IMR-90 (cell line): ENCODE measurements around the gene SUGP2. TPM values are rescaled to one million over a fixed set of nuclear protein-coding genes. Genes with fewer than 3 reads are reported as not detected.

Experiments
- ATAC-seq: fragments of 200-7000 bp; cut with Tn5 transposase; 2 replicates; pipeline ENCODE4 v1.9.1; 2020; ENCODE audit warnings: low read depth, mild to moderate bottlenecking, moderate library complexity
- BruUV-seq: library from RNA; stranded (reverse); fragments of 400-500 nt; replicated peaks from 2 replicates; lab custom pipeline; 2021; lab: Mats Ljungman, UMichigan
- CTCF ChIA-PET: fragments of 300-600 bp; formaldehyde crosslinking; extraction: SDS; loops from one replicate; lab custom pipeline; 2021; ENCODE audit warnings: antibody characterized with exemption; lab: Yijun Ruan, JAX
- POLR2A ChIA-PET: fragments of 300-600 bp; sonication (Branson Sonifier 250); formaldehyde crosslinking; loops from one replicate; lab custom pipeline; 2022; ENCODE audit warnings: antibody characterized with exemption; ENCODE audit not compliant: unreplicated experiment; lab: Charles Lee
- DNase-seq: peaks from one replicate; pipeline ENCODE4 v3.0.0; 2013
- H2AFZ ChIP-seq: replicated peaks from 2 replicates; pipeline ENCODE3; 2013; ENCODE audit warnings: low read length, mild to moderate bottlenecking; ENCODE audit not compliant: poor library complexity
- H2AK5ac ChIP-seq: 2 replicates; pipeline ENCODE4 v1.6.1; 2013; ENCODE audit warnings: low read depth, low read length, inconsistent platforms
- H2AK9ac ChIP-seq: replicated peaks from 2 replicates; pipeline ENCODE3; 2013; ENCODE audit warnings: mild to moderate bottlenecking, low read depth, low read length, moderate library complexity; ENCODE audit not compliant: poor library complexity
- H2BK120ac ChIP-seq: 2 replicates; pipeline ENCODE4 v1.6.1; 2013; ENCODE audit warnings: low read depth, low read length, inconsistent platforms
- H2BK15ac ChIP-seq: 3 replicates; pipeline ENCODE4 v1.6.1; 2013; ENCODE audit warnings: low read depth, low read length, inconsistent platforms
- H2BK20ac ChIP-seq: 2 replicates; pipeline ENCODE4 v1.6.1; 2013; ENCODE audit warnings: low read depth, mild to moderate bottlenecking, inconsistent platforms, low read length, moderate library complexity
- H2BK5ac ChIP-seq: 2 replicates; pipeline ENCODE4 v1.6.1; 2013; ENCODE audit warnings: mild to moderate bottlenecking, low read depth, low read length, inconsistent platforms; ENCODE audit not compliant: poor library complexity, severe bottlenecking
- H3K14ac ChIP-seq: replicated peaks from 2 replicates; pipeline ENCODE4 v1.6.1; 2013; ENCODE audit warnings: low read depth, low read length, inconsistent platforms
- H3K18ac ChIP-seq: 2 replicates; pipeline ENCODE4 v1.6.1; 2013; ENCODE audit warnings: low read depth, low read length, control low read depth
- H3K23ac ChIP-seq: 2 replicates; pipeline ENCODE4 v1.6.1; 2013; ENCODE audit warnings: low read depth, low read length, inconsistent platforms
- H3K27ac ChIP-seq: 2 replicates; pipeline ENCODE4 v1.5.1; 2013; ENCODE audit warnings: mild to moderate bottlenecking, control low read depth, low read length; ENCODE audit not compliant: insufficient read depth
- H3K27me3 ChIP-seq: 2 replicates; pipeline ENCODE4 v1.6.1; 2013; ENCODE audit warnings: low read length; ENCODE audit not compliant: control insufficient read depth, insufficient read depth
- H3K36me3 ChIP-seq: 2 replicates; pipeline ENCODE4 v1.6.1; 2013; ENCODE audit warnings: low read length, mixed read lengths; ENCODE audit not compliant: control insufficient read depth, insufficient read depth
- H3K4ac ChIP-seq: 2 replicates; pipeline ENCODE4 v1.6.1; 2013; ENCODE audit warnings: low read depth, low read length, inconsistent platforms
- H3K4me1 ChIP-seq: 2 replicates; pipeline ENCODE4 v1.6.1; 2013; ENCODE audit warnings: low read length, mixed read lengths; ENCODE audit not compliant: control insufficient read depth, insufficient read depth
- H3K4me2 ChIP-seq: 2 replicates; pipeline ENCODE4 v1.6.1; 2013; ENCODE audit warnings: low read depth, mild to moderate bottlenecking, control low read depth, low read length, moderate library complexity
- H3K4me3 ChIP-seq: 2 replicates; pipeline ENCODE4 v1.5.1; 2013; ENCODE audit warnings: low read depth, mild to moderate bottlenecking, control low read depth, low read length, moderate library complexity; ENCODE audit not compliant: insufficient read depth
- H3K56ac ChIP-seq: 2 replicates; pipeline ENCODE4 v1.6.1; 2013; ENCODE audit warnings: low read length, inconsistent platforms; ENCODE audit not compliant: insufficient read depth; ENCODE audit errors: extremely low read depth
- H3K79me1 ChIP-seq, 2 experiments: 2 replicates each; pipeline ENCODE4 v1.6.1; 2013; ENCODE audit warnings: low read length in 2 of 2, inconsistent platforms in 1 of 2, low read depth in 1 of 2
- H3K9ac ChIP-seq: 2 replicates; pipeline ENCODE4 v1.6.1; 2013; ENCODE audit warnings: low read depth, low read length, control low read depth
- H3K9me1 ChIP-seq: 2 replicates; pipeline ENCODE4 v1.6.1; 2013; ENCODE audit warnings: low read length, inconsistent platforms; ENCODE audit not compliant: insufficient read depth
- H3K9me3 ChIP-seq: 2 replicates; pipeline ENCODE4 v1.6.1; 2013; ENCODE audit warnings: low read length; ENCODE audit not compliant: control insufficient read depth, insufficient read depth
- H4K20me1 ChIP-seq: 2 replicates; pipeline ENCODE4 v1.6.1; 2013; ENCODE audit warnings: low read length, inconsistent platforms; ENCODE audit not compliant: insufficient read depth
- H4K5ac ChIP-seq: 2 replicates; pipeline ENCODE4 v1.6.1; 2013; ENCODE audit warnings: mild to moderate bottlenecking, low read depth, low read length, control low read depth
- H4K8ac ChIP-seq, 2 experiments: 2 replicates each; pipeline ENCODE4 v1.6.1; 2013; ENCODE audit warnings: low read depth in 2 of 2, low read length in 2 of 2, control low read depth in 1 of 2, inconsistent platforms in 1 of 2
- H4K91ac ChIP-seq: 2 replicates; pipeline ENCODE4 v1.6.1; 2013; ENCODE audit warnings: low read depth, low read length, inconsistent platforms; ENCODE audit not compliant: insufficient read depth
- CHD1 ChIP-seq: IDR thresholded peaks from 2 replicates; pipeline ENCODE4 v1.6.1; 2012; ENCODE audit warnings: low read depth, low read length, improper control_type of control experiment
- CTCF ChIP-seq: conservative IDR thresholded peaks from 2 replicates; pipeline ENCODE4 v1.5.1; 2012; ENCODE audit warnings: mild to moderate bottlenecking, low read depth, low read length, improper control_type of control experiment
- ELK1 ChIP-seq: fragments of 150-350 bp; IDR thresholded peaks from 2 replicates; pipeline ENCODE4 v1.6.1; 2016; ENCODE audit warnings: low read depth, mild to moderate bottlenecking, low read length, moderate library complexity, borderline replicate concordance
- FOS ChIP-seq: fragments of 150-350 bp; IDR thresholded peaks from 2 replicates; pipeline ENCODE4 v1.6.1; 2016; ENCODE audit warnings: low read depth, low read length
- MAFK ChIP-seq: IDR thresholded peaks from 2 replicates; pipeline ENCODE4 v1.6.1; 2012; ENCODE audit warnings: low read depth, low read length, improper control_type of control experiment
- MXI1 ChIP-seq: IDR thresholded peaks from 2 replicates; pipeline ENCODE4 v1.6.1; 2012; ENCODE audit warnings: low read depth, mild to moderate bottlenecking, low read length, moderate library complexity, borderline replicate concordance
- NFE2L2 ChIP-seq: fragments of 150-350 bp; IDR thresholded peaks from 2 replicates; pipeline ENCODE4 v1.6.1; 2016; ENCODE audit warnings: low read depth, mild to moderate bottlenecking, low read length
- POLR2A ChIP-seq: IDR thresholded peaks from 2 replicates; pipeline ENCODE4 v1.6.1; 2012; ENCODE audit warnings: mild to moderate bottlenecking, low read depth, low read length
- RAD21 ChIP-seq: IDR thresholded peaks from 2 replicates; pipeline ENCODE4 v1.6.1; 2012; ENCODE audit warnings: low read length, improper control_type of control experiment
- RCOR1 ChIP-seq: IDR thresholded peaks from 2 replicates; pipeline ENCODE4 v1.6.1; 2012; ENCODE audit warnings: mild to moderate bottlenecking, low read length, improper control_type of control experiment; ENCODE audit not compliant: insufficient replicate concordance
- RFX5 ChIP-seq: IDR thresholded peaks from 2 replicates; pipeline ENCODE4 v1.8.0; 2012; ENCODE audit warnings: low read depth, mild to moderate bottlenecking, low read length, moderate library complexity
- SMC3 ChIP-seq: fragments of 150-350 bp; IDR thresholded peaks from 2 replicates; pipeline ENCODE4 v1.6.1; 2016; ENCODE audit warnings: low read depth, mild to moderate bottlenecking, antibody characterized with exemption, low read length, moderate library complexity
- WGBS, 2 experiments: methylation state at CpG; one replicate each; pipeline versions ENCODE4 v1.1.5 to v1.1.7; 2013; ENCODE audit warnings: missing lambda C conversion rate in 2 of 2; ENCODE audit not compliant: insufficient read length in 1 of 2; ENCODE audit errors: extremely low coverage in 2 of 2; 5-methylcytosine and 5-hydroxymethylcytosine counted together
- dilution Hi-C: fragments of 300-500 bp; cut with HindIII; formaldehyde crosslinking; loops from one replicate; pipeline ENCODE4 v1.14.3; 2018; ENCODE audit warnings: low sequenced_read_pairs; ENCODE audit not compliant: unreplicated experiment
- in situ Hi-C: fragments of 300-500 bp; cut with MboI; formaldehyde crosslinking; loops from 3 replicates; pipeline ENCODE4 v1.14.3; 2019; ENCODE audit warnings: low sequenced_read_pairs, inconsistent platforms, mixed read lengths
- intact Hi-C: fragments of 100-400 bp; cut with micrococcal nuclease; formaldehyde crosslinking; loops from 2 replicates; pipeline ENCODE4 v1.10.0; 2022
- polyA plus RNA-seq, 3 experiments: library from polyadenylated mRNA; depleted of rRNA; stranded (reverse); fragments of >200 nt; gene quantifications; 2 replicates each; pipeline ENCODE4 v1.2.3, GENCODE V29; 2012; ENCODE audit warnings: low replicate concordance in 1 of 3
- total RNA-seq: library from RNA; depleted of rRNA; stranded (reverse); fragments of >200 nt; gene quantifications from 2 replicates; pipeline ENCODE4 v1.2.3, GENCODE V29; 2012
- TF ChIP-seq, protein P1 (sequence below): fragments of 150-350 bp; IDR thresholded peaks from 2 replicates; pipeline ENCODE4 v1.6.1; 2017; ENCODE audit warnings: mild to moderate bottlenecking, antibody characterized with exemption, low read length, low read depth

SUGP2 gene
- total and polyA plus RNA-seq, 2 of the 4 experiments (the other 2 are of a cell fraction): 25.8 to 69.2 TPM

DNA sequence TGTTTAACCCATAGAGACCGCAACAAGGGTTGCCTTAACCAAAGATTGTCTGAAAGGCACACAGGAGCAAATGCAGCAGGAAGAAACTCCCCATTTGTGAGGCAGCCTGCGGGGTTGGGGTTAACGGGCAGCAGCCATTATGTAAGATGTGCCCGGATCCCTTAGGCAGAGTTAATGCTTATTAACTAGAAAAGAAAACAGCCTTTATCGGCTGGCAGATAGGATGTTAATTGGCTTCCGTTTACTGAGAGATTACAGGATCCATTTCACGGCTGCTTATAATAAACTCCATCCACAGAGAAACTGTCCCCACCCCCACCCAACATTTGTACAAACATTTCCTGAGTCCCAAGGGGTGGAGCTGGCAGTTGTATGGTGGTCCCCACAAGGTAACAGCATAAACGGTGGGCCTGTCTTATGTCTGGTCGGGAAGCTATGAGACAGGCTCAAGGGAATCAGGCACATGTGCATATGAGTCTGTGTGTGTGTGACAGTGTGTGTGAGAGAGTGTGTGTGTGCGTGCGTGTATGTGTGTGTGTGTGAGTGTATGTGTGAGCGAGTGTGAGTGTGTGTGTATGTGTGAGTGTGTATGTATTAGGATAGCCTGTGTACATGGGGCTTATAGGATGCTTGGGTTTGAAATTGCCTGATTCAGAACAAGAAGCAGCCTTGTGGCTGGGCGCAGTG, 41.0 kb upstream of the SUGP2 start:
- Histone ChIP-seq H2BK120ac (no peak overlapping the region), H4K20me1 (peaks cover 4% of the 10 kb centered on the region; the same call in 1 of the 2 replicates), H3K9me1 (peaks cover 12% of the 10 kb centered on the region), H3K9me3 (no peaks in the 10 kb centered on the region), H3K56ac (no peak overlapping the region), H3K36me3 (peaks cover 2% of the 10 kb centered on the region; the same call in 1 of the 2 replicates), H2AFZ (no peak overlapping the region), H4K91ac (no peak overlapping the region), H2BK15ac (no peak overlapping the region), H2BK5ac (no peak overlapping the region), H3K27me3 (no peaks in the 10 kb centered on the region), H3K14ac (no peak overlapping the region), H2AK5ac (no peak overlapping the region), H2BK20ac (no peak overlapping the region), H4K5ac (no peak overlapping the region), H3K4ac (no peak overlapping the region), H3K23ac (no peak overlapping the region), H3K4me2 (no peak overlapping the region), H3K4me1 (no peaks in the 10 kb centered on the region), H3K18ac (no peak overlapping the region), H4K8ac (no peak overlapping the region), H3K27ac (no peak overlapping the region), H2AK9ac (no peak overlapping the region), H3K79me1 (peaks cover 9 to 11% of the 10 kb centered on the region in 2 experiments; a peak in 2 of 4 replicates), H3K9ac (no peak overlapping the region), H3K4me3 (no peak overlapping the region)
- DNase-seq: no peak
- in situ Hi-C loops: no loop called here
- POLR2A ChIA-PET: no interaction called here
- 63 to 100% methylated on average over 1 to 5 of the region's 13 CpGs for WGBS, 2 experiments
- CTCF ChIA-PET: no interaction called here
- intact Hi-C loops: no loop called here
- dilution Hi-C loops: no loop called here
- BruUV-seq: no TSS peak
- no peak for TF ChIP-seq MAFK
- TF ChIP-seq MXI1: no peak
- TF ChIP-seq SMC3: no peak
- TF ChIP-seq CHD1: no peak
- TF ChIP-seq NFE2L2: no peak
- TF ChIP-seq CTCF: no peak
- TF ChIP-seq FOS: no peak
- TF ChIP-seq RCOR1: no peak
- no peak for TF ChIP-seq RFX5
- no peak for TF ChIP-seq POLR2A
- TF ChIP-seq, protein P1, sequence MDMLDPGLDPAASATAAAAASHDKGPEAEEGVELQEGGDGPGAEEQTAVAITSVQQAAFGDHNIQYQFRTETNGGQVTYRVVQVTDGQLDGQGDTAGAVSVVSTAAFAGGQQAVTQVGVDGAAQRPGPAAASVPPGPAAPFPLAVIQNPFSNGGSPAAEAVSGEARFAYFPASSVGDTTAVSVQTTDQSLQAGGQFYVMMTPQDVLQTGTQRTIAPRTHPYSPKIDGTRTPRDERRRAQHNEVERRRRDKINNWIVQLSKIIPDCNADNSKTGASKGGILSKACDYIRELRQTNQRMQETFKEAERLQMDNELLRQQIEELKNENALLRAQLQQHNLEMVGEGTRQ: no peak
- no peak for TF ChIP-seq ELK1
- no peak for TF ChIP-seq RAD21
- ATAC-seq: no peak
